Hepatocyte (in vitro differentiated cells): Measurements from ENCODE around the gene SPDYE16. TPM values are rescaled to one million over a fixed set of nuclear protein-coding genes. Genes with fewer than 3 reads are reported as not detected.
"Not testable (repeated sequence)": the region's sequence is repeated elsewhere in the genome, so short reads cannot be mapped to it uniquely, and the experiment has no call there.

Experiments
- DNase-seq: peaks from one replicate; pipeline ENCODE4 v3.0.0-alpha.2; 2016; ENCODE audit warnings: low spot score
- H2AFZ ChIP-seq: fragments of 200-600 bp; sonication (generic); 2 replicates; pipeline ENCODE4 v1.6.0; 2016; ENCODE audit warnings: antibody characterized with exemption, mild to moderate bottlenecking
- H3K27ac ChIP-seq: fragments of 200-600 bp; sonication (generic); 2 replicates; pipeline ENCODE4 v1.5.1; 2016; ENCODE audit warnings: mild to moderate bottlenecking
- H3K27me3 ChIP-seq: fragments of 200-600 bp; sonication (generic); 2 replicates; pipeline ENCODE4 v1.6.1; 2016
- H3K36me3 ChIP-seq: fragments of 200-600 bp; sonication (generic); replicated peaks from 2 replicates; pipeline ENCODE4 v1.5.1; 2016; ENCODE audit warnings: low read depth; ENCODE audit not compliant: insufficient read depth
- H3K4me1 ChIP-seq: fragments of 200-600 bp; sonication (generic); 2 replicates; pipeline ENCODE4 v1.5.1; 2016; ENCODE audit warnings: mild to moderate bottlenecking, moderate library complexity; ENCODE audit not compliant: insufficient read depth
- H3K4me2 ChIP-seq: fragments of 200-600 bp; sonication (generic); 2 replicates; pipeline ENCODE4 v1.6.0; 2016
- H3K4me3 ChIP-seq: fragments of 200-600 bp; sonication (generic); 2 replicates; pipeline ENCODE4 v1.5.1; 2016; ENCODE audit warnings: mild to moderate bottlenecking
- H3K79me2 ChIP-seq: fragments of 200-600 bp; sonication (generic); 2 replicates; pipeline ENCODE4 v1.6.0; 2017; ENCODE audit warnings: mild to moderate bottlenecking
- H3K9me2 ChIP-seq: fragments of 200-600 bp; sonication (generic); replicated peaks from 2 replicates; pipeline ENCODE4 v1.6.0; 2017; ENCODE audit warnings: mild to moderate bottlenecking; ENCODE audit not compliant: insufficient read depth
- H3K9me3 ChIP-seq: fragments of 200-600 bp; sonication (generic); 2 replicates; pipeline ENCODE4 v1.5.1; 2016; ENCODE audit warnings: low read depth, mild to moderate bottlenecking
- H4K20me1 ChIP-seq: fragments of 200-600 bp; sonication (generic); 2 replicates; pipeline ENCODE4 v1.6.0; 2016; ENCODE audit warnings: mild to moderate bottlenecking; ENCODE audit not compliant: insufficient read depth, poor library complexity, severe bottlenecking
- WGBS: methylation state at CpG from one replicate; pipeline ENCODE4 v1.1.6; 2016; ENCODE audit warnings: low lambda C conversion rate; ENCODE audit errors: missing lambda C conversion rate; 5-methylcytosine and 5-hydroxymethylcytosine counted together
- polyA plus RNA-seq: library from polyadenylated mRNA; unstranded; fragments of >200 nt; fragmentation: Nextera tagmentation; extraction: Ambion mirVana; gene quantifications from 2 replicates; pipeline ENCODE4 v1.2.1, GENCODE V29; 2016
- total RNA-seq: library from RNA; depleted of rRNA; stranded (reverse); fragments of >200 nt; gene quantifications from 2 replicates; pipeline ENCODE4 v1.2.3, GENCODE V29; 2014

The SPDYE16 gene
- total and polyA plus RNA-seq, 2 experiments from 2014 or later, result 0.03 to 1.1 TPM

DNA sequence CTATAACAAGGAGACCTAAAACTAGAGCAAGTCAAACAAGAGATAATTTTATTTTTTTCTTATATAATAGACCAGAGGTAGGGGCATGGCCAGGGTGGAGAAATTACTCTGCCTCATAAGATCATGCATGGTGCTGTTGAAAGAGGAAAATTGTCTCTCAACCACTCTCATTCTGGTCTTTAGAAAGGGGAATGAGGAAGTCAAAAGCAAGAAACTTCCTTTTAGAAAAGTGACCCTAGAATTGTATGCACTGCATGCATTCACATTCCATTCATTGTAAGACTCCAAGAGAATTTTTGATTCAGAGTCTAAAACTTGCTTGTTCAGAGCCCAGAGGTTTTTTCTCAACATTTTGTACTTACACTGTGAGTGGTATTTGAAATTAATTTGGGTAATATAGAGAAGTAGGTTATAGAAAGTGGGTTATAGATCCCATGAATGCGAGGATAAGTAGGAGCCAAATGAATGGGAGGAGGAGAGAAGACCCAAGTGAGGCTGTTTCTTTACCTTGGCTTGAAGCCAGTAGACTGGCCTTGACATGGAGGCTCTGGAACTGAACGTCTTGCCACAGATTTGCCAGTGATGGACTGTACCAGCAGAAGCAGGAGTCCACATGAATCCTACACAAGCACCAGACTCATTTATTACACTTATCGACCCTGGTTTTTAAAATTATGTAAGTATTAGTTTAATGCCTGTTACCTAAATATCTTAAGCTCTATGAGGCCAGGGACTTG is 33.0 kb upstream of the SPDYE16 start:
- not testable (repeated sequence) for H3K9me2 ChIP-seq, H3K36me3 ChIP-seq, H2AFZ ChIP-seq, H3K4me2 ChIP-seq, H3K4me3 ChIP-seq, H3K27me3 ChIP-seq, H4K20me1 ChIP-seq, H3K27ac ChIP-seq, DNase-seq, H3K9me3 ChIP-seq, H3K4me1 ChIP-seq
- peaks cover 33% of the 10 kb centered on the region for H3K79me2 ChIP-seq
- WGBS, result 73% methylated on average over 3 of the region's 3 CpGs

DNA sequence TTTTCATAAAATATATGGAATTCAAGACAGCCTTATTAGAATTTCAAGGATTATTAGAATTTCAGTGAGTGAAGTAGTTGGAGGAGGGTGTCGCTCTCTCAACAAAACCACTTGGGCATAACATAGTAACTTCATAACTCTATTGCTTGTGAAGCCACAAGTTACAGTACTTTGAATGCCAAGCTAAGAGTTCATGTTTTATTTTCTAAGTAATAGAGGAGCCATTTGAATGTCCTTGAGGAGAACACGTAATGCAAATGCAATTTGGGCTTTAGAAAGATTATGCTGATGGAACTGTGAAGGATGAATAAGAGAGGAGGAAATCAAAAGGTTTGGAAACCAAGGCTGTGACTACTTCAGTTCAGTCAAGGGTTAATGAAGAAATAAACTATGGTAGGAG is 32.3 kb upstream of the SPDYE16 start:
- peaks cover 33% of the 10 kb centered on the region for H3K79me2 ChIP-seq
- H3K4me3 ChIP-seq, H3K27me3 ChIP-seq, H3K9me2 ChIP-seq, H2AFZ ChIP-seq, H4K20me1 ChIP-seq, H3K27ac ChIP-seq, H3K4me2 ChIP-seq, H3K4me1 ChIP-seq, DNase-seq, H3K36me3 ChIP-seq, H3K9me3 ChIP-seq: not testable (repeated sequence)
- 100% methylated on average over 1 of the region's 2 CpGs for WGBS

DNA sequence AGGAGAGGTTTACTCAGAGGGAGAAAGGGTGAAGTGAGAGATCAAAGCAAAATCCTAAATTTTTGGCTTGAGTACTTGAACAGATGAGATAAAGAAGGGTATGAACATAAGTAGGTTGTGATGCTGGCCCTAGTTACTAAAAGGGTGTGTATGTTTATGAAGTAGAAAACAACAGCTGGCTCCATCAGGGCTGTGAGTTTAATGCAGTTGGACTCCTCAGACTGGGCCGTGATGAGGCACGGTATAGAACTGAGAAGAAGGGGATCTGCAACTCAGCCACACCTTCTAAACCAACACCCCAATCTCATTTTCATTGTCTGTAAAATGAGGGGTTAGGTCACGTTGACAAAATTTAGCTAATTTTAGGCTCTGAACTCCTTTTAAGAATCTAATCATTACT is 29.2 kb upstream of the SPDYE16 start:
- not testable (repeated sequence) for H3K27ac ChIP-seq, H3K4me3 ChIP-seq, H4K20me1 ChIP-seq, H3K4me1 ChIP-seq, H3K36me3 ChIP-seq, DNase-seq, H3K9me2 ChIP-seq, H3K27me3 ChIP-seq, H3K4me2 ChIP-seq, H3K9me3 ChIP-seq, H2AFZ ChIP-seq
- peaks cover 37% of the 10 kb centered on the region for H3K79me2 ChIP-seq
- 92% methylated on average over 3 of the region's 3 CpGs for WGBS

DNA sequence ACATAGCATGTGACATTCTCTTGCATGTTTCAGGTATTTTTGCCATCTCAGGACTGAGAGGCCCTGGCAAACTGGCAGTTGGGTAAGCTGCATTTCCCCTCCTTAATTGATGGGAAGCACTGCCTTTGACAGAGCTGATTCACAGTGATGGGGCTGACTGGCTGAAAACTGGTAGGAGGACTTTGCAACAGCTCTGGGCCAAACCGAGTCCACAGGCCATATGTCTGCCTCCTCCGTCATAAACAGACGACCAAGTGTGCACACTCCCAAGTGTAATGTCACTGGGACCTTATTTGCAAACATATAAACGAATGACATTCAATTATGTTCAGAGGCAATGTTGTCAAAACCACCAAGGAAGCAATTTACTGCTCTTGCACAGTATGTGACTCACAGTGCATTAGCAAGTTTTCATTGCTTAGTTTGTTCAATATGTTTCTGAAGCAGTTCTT is 27.3 kb upstream of the SPDYE16 start:
- H3K4me2 ChIP-seq, result peak overlapping the region; percentile 44
- not testable (repeated sequence) for H4K20me1 ChIP-seq, H3K27me3 ChIP-seq, H3K4me1 ChIP-seq, H3K4me3 ChIP-seq, H3K9me2 ChIP-seq, H2AFZ ChIP-seq, H3K9me3 ChIP-seq, H3K36me3 ChIP-seq
- peak overlapping the region; percentile 47 for H3K27ac ChIP-seq
- peaks cover 44% of the 10 kb centered on the region for H3K79me2 ChIP-seq
- DNase-seq, result peak; percentile 23
- WGBS, result 70% methylated on average over 4 of the region's 4 CpGs

DNA sequence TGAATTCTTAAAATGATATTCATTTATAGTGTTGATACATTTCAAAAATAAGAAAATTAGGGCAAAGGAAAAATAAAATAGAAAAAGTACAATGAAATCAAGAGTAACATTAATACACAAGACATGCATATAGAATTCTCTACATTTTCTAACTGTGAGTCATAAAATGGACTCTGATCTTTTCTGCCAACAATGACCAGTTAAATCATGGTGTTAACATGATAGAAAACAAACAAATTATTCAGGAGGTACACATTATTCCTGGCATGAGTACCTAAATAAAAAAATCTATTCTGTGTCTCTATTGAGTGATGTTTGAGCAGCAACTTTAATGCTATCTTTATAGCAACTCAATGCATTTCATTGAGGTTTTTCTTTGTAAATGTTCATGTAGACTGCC is 25.6 kb upstream of the SPDYE16 start:
- H3K9me2 ChIP-seq, H3K9me3 ChIP-seq, H4K20me1 ChIP-seq, H3K36me3 ChIP-seq, H2AFZ ChIP-seq, H3K27ac ChIP-seq, H3K4me3 ChIP-seq, H3K4me1 ChIP-seq, H3K27me3 ChIP-seq, H3K4me2 ChIP-seq: not testable (repeated sequence)
- DNase-seq, result peak; percentile 6
- peaks cover 40% of the 10 kb centered on the region for H3K79me2 ChIP-seq

DNA sequence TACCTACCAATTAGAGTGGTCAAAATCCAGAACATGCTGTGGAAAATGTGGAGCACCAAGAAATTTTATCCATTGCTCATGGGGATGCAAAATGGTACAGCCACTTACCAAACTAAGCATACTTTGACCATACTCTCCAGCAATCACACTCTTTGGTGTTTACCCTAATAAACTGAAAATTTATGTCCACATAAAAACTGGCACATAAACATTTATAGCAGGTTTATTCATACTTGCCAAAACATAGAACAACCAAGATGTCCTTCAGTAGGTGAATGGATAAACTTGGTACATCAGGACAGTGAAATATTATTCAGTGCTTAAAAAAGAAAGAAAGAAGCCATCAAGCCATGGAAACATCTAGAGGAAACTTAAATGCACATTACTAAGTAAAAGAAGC is 24.7 kb upstream of the SPDYE16 start:
- not testable (repeated sequence) for H3K27ac ChIP-seq, H3K27me3 ChIP-seq, H2AFZ ChIP-seq, H3K9me2 ChIP-seq, H3K4me3 ChIP-seq, H3K4me2 ChIP-seq, H3K9me3 ChIP-seq, DNase-seq, H3K36me3 ChIP-seq, H3K4me1 ChIP-seq, H4K20me1 ChIP-seq
- H3K79me2 ChIP-seq, result peaks cover 35% of the 10 kb centered on the region

DNA sequence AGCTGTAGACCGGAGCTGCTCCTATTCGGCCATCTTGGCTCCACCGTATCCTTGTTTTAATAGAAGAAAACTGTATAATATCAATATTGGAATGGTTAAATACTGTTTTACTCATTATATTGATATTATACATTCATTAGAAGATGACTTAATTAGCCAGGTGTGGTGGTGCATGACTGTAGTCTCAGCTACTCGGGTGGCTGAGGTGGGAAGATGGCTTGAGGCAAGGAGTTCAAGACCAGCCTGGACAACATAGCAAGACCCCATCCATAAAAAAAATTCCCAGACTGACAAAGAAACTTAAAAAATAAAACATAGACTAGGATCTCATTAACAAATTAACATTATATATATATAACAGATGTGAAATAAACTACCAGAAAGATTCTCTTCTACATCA is 24.2 kb upstream of the SPDYE16 start:
- not testable (repeated sequence) for H3K9me2 ChIP-seq, H3K9me3 ChIP-seq, H3K4me3 ChIP-seq, H3K27me3 ChIP-seq, DNase-seq, H3K4me2 ChIP-seq, H3K4me1 ChIP-seq, H3K36me3 ChIP-seq, H2AFZ ChIP-seq, H3K27ac ChIP-seq, H4K20me1 ChIP-seq
- H3K79me2 ChIP-seq, result peaks cover 34% of the 10 kb centered on the region
- WGBS, result 100% methylated on average over 1 of the region's 4 CpGs

DNA sequence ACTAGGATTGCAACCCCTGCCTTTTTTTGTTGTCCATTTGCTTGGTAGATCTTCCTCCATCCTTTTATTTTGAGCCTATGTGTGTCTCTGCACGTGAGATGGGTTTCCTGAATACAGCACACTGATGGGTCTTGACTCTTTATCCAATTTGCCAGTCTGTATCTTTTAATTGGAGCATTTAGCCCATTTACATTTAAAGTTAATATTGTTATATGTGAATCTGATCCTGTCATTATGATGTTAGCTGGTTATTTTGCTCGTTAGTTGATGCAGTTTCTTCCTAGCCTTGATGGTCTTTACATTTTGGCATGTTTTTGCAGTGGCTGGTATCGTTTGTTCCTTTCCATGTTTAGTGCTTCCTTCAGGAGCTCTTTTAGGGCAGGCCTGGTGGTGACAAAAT is 21.9 kb upstream of the SPDYE16 start:
- H3K9me3 ChIP-seq, H4K20me1 ChIP-seq, H3K4me1 ChIP-seq, H3K4me2 ChIP-seq, H3K9me2 ChIP-seq, H3K27me3 ChIP-seq, H3K27ac ChIP-seq, H3K4me3 ChIP-seq, H2AFZ ChIP-seq, DNase-seq, H3K36me3 ChIP-seq: not testable (repeated sequence)
- peaks cover 48% of the 10 kb centered on the region for H3K79me2 ChIP-seq
- WGBS, result 81% methylated on average over 3 of the region's 3 CpGs

DNA sequence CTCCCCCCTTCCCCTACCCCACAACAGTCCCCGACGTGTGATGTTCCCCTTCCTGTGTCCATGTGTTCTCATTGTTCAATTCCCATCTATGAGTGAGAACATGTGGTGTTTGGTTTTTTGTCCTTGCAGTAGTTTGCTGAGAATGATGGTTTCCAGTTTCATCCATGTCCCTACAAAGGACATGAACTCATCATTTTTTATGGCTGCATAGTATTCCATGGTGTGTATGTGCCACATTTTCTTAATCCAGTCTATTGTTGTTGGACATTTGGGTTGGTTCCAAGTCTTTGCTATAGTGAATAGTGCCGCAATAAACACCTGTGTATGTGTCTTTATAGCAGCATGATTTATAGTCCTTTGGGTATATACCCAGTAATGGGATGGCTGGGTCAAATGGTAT is 18.2 kb upstream of the SPDYE16 start:
- not testable (repeated sequence) for H3K27ac ChIP-seq, H3K27me3 ChIP-seq, H3K4me1 ChIP-seq, H3K36me3 ChIP-seq, H3K4me3 ChIP-seq, H4K20me1 ChIP-seq, H3K4me2 ChIP-seq, H3K9me2 ChIP-seq, H3K9me3 ChIP-seq, H2AFZ ChIP-seq, DNase-seq
- 88% methylated on average over 3 of the region's 3 CpGs for WGBS
- H3K79me2 ChIP-seq, result peaks cover 30% of the 10 kb centered on the region
